ENCODE results near the gene MALRD1. TPM values are rescaled to one million over a fixed set of nuclear protein-coding genes. Genes with fewer than 3 reads are reported as not detected.

MALRD1 gene
- 1 to 10 TPM in 1 of 2 donors, under 1 TPM in 1; 0.26 to 1.3 TPM for total RNA-seq

GRCh38 chr10:19048489-19048888, at the start of gene MALRD1:
Gene MALRD1 (plus strand): TSS chr10:19048801. CDS start chr10:19048939, 138 bp downstream.
- WGBS, 2 donors: 39 to 56% methylated on average over 1 of the region's 1 CpG
- Histone ChIP-seq H3K27me3 (no peaks in the 10 kb centered on the region), H3K36me3 (replicated peaks in 1 of 2; ENCODE audit: insufficient read depth in 1 of 2, low read depth in 2 of 2) (no peaks in the 10 kb centered on the region), H3K4me1 (no peaks in the 10 kb centered on the region), H3K9me3 (no peaks in the 10 kb centered on the region), H3K27ac (no peak within 1 kb of the TSS), H3K4me3 (no peak within 1 kb of the TSS)
- TF ChIP-seq POLR2A (IDR thresholded peaks at IDR 0.05) (no peak), CTCF (IDR thresholded peaks at IDR 0.05) (no peak)
- intact Hi-C loops (cut with DNase I): no loop called here
- ATAC-seq (no peak), DNase-seq (no peak)

DNA sequence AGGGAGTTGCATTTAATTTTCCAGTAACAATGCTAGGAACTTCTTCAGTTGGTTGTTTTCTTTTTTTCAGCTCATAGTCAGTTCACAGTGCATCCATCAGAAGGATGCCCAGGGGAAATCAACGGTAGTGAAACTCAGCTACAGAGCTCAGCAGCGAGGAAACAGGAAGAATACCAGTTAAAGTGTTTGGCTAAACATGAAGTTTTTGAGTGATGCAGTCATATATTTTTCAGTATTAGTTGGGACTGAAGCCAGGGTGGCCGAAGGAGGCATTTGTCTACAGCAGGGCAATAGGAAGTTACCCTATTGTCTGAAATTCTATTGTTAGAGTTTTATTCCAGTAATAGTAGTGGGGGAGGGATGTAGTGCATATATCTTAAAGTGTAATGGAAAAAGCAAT, 45.3 kb upstream of the MALRD1 start:
- Histone ChIP-seq H3K4me1 (no peaks in the 10 kb centered on the region), H3K27ac (no peak overlapping the region), H3K4me3 (no peak overlapping the region), H3K36me3 (replicated peaks in 1 of 2; ENCODE audit: insufficient read depth in 1 of 2, low read depth in 2 of 2) (no peaks in the 10 kb centered on the region), H3K9me3 (no peaks in the 10 kb centered on the region), H3K27me3 (no peaks in the 10 kb centered on the region)
- TF ChIP-seq CTCF (IDR thresholded peaks at IDR 0.05): no peak
- TF ChIP-seq POLR2A (IDR thresholded peaks at IDR 0.05): no peak
- 56 to 60% methylated on average over 3 of the region's 3 CpGs for WGBS, 2 donors
- DNase-seq: no peak
- no peak for ATAC-seq
- intact Hi-C loops (cut with DNase I): no loop called here

- 68 to 84% methylated on average over 2 of the region's 2 CpGs for whole genome bisulfite sequencing, 2 donors
- no peak overlapping the region for H3K4me3 ChIP-seq
- intact Hi-C loops (cut with DNase I): no loop called here
- H3K36me3 ChIP-seq (replicated peaks in 1 of 2; ENCODE audit: insufficient read depth in 1 of 2, low read depth in 2 of 2): no peaks in the 10 kb centered on the region
- H3K27ac ChIP-seq: no peak overlapping the region
- no peak for ATAC-seq
- H3K9me3 ChIP-seq: no peaks in the 10 kb centered on the region
- no peak for DNase-seq
- H3K27me3 ChIP-seq: no peaks in the 10 kb centered on the region
- H3K4me1 ChIP-seq: no peaks in the 10 kb centered on the region
- no peak for TF ChIP-seq CTCF (IDR thresholded peaks at IDR 0.05)
- TF ChIP-seq POLR2A (IDR thresholded peaks at IDR 0.05): no peak
Observed at GRCh38 chr10:19012111-19012510, 36.5 kb upstream of the MALRD1 start.

DNA sequence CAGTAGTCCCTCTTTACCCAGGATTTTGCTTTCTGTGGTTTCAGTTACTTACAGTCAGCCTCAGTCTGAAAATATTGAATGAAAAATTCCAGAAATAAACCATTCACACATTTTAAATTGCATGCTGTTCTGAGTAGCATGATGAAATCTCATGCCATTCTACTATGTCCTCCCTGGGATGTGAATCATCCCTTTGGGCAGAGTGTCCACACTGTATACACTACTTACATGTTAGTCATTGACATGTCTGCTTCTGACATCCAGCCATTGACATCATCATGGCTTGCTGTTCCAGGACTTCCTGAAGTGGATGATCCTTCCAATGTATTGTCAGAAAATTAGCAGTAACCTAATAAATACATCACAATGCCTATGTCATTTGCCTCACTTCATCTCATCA, 34.6 kb upstream of the MALRD1 start:
- intact Hi-C loops (cut with DNase I): no loop called here
- Histone ChIP-seq H3K27me3 (no peaks in the 10 kb centered on the region), H3K4me3 (no peak overlapping the region), H3K9me3 (no peaks in the 10 kb centered on the region), H3K36me3 (replicated peaks in 1 of 2; ENCODE audit: insufficient read depth in 1 of 2, low read depth in 2 of 2) (no peaks in the 10 kb centered on the region), H3K27ac (no peak overlapping the region), H3K4me1 (no peaks in the 10 kb centered on the region)
- ATAC-seq: no peak
- TF ChIP-seq CTCF (IDR thresholded peaks at IDR 0.05) (no peak), POLR2A (IDR thresholded peaks at IDR 0.05) (no peak)
- DNase-seq: no peak

- H3K9me3 ChIP-seq: no peaks in the 10 kb centered on the region
- no peaks in the 10 kb centered on the region for H3K4me1 ChIP-seq
- DNase-seq: no peak
- TF ChIP-seq POLR2A (IDR thresholded peaks at IDR 0.05): no peak
- TF ChIP-seq CTCF (IDR thresholded peaks at IDR 0.05): no peak
- H3K27ac ChIP-seq: no peak overlapping the region
- no peaks in the 10 kb centered on the region for H3K36me3 ChIP-seq (replicated peaks in 1 of 2; ENCODE audit: insufficient read depth in 1 of 2, low read depth in 2 of 2)
- no peak overlapping the region for H3K4me3 ChIP-seq
- intact Hi-C loops (cut with DNase I): no loop called here
- H3K27me3 ChIP-seq: no peaks in the 10 kb centered on the region
- no peak for ATAC-seq
Observed at GRCh38 chr10:19014498-19014897, 34.1 kb upstream of the MALRD1 start.

All from body of pancreas (tissue), 4 donors.